ENCODE measurements around the gene CDH4.

DNA sequence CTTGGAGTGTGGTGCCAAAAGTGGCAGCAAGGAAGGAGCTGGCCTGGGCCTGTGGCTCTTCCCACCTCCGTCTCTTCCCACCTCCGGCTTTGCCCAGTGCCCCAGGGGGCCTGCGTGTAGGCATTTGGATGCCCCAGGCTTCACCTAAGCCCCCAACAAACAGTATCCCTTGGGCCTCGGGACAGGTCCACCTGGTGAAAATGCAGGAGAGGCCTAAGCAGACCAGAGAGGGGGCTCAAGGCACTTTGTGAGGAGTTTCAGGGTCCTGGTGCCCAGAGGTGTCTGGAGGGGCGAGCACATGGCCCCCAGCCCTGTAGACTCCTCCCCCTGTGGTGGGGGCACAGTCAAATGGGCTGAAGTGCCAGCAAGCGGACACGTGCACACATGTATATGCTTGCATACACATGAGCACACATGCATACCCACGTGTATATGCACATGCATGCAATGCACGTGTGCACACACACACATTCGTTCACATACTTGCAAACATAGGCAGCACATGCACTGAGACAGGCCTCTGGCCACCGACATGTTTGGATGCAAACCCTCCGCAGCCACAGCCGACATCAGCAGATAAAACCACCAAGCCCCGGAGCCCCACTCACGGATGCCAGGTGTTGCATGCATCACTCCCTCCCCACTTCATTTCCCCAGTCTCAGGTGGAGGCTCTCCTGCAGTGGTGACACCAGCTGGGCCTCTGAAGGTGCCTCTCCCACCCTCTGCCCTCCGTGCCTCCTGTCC lies 689.1 kb downstream of the CDH4 start:
- no peak for TF ChIP-seq POLR2A (IDR thresholded peaks at IDR 0.05)
- TF ChIP-seq, protein P1, sequence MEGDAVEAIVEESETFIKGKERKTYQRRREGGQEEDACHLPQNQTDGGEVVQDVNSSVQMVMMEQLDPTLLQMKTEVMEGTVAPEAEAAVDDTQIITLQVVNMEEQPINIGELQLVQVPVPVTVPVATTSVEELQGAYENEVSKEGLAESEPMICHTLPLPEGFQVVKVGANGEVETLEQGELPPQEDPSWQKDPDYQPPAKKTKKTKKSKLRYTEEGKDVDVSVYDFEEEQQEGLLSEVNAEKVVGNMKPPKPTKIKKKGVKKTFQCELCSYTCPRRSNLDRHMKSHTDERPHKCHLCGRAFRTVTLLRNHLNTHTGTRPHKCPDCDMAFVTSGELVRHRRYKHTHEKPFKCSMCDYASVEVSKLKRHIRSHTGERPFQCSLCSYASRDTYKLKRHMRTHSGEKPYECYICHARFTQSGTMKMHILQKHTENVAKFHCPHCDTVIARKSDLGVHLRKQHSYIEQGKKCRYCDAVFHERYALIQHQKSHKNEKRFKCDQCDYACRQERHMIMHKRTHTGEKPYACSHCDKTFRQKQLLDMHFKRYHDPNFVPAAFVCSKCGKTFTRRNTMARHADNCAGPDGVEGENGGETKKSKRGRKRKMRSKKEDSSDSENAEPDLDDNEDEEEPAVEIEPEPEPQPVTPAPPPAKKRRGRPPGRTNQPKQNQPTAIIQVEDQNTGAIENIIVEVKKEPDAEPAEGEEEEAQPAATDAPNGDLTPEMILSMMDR (IDR thresholded peaks at IDR 0.05 in 8 of 11, conservative IDR thresholded peaks at IDR 0.05 in 3 of 11): no peak
